Endothelial cell of coronary artery (primary cell): ENCODE measurements around the gene CT45A6. TPM values are rescaled to one million over a fixed set of nuclear protein-coding genes. Genes with fewer than 3 reads are reported as not detected.

Experiments
- total RNA-seq: library from RNA; depleted of rRNA; stranded (reverse); fragments of >200 nt; gene quantifications from 2 replicates; pipeline ENCODE4 v1.2.3, GENCODE V29; 2014

The CT45A6 gene, protein sequence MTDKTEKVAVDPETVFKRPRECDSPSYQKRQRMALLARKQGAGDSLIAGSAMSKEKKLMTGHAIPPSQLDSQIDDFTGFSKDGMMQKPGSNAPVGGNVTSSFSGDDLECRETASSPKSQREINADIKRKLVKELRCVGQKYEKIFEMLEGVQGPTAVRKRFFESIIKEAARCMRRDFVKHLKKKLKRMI
- total RNA-seq, result not detected in 2 replicates

DNA sequence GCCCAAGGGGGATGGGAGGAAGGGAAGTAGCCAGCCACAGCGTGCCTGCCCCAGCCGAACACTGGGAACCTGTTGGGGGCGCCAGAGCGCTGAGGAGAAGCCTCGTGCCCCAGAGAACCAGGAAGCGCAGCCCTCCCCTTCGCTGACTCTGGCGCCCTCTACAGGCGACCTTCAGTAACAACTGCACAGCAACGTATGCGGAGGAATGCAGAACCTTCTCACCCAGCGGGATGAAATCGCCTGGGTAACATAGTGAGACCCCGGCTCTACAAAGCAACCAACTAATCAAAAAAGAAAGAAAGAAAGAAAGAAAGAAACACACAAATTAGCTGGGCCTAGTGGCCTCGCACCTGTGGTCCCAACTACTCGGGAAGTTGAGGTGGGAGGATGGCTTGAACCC is at the start of gene CT45A6:
CT45A6 (minus strand) TSS at position 101 of the 400 bp plus-strand sequence. CDS start 3,794 bp downstream, outside the sequence.

DNA sequence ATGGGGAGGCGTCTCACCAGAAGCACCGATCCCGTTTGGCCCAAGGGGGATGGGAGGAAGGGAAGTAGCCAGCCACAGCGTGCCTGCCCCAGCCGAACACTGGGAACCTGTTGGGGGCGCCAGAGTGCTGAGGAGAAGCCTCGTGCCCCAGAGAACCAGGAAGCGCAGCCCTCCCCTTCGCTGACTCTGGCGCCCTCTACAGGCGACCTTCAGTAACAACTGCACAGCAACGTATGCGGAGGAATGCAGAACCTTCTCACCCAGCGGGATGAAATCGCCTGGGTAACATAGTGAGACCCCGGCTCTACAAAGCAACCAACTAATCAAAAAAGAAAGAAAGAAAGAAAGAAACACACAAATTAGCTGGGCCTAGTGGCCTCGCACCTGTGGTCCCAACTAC is 34.6 kb upstream of the CT45A6 start, which contains the start of gene CT45A7:
CT45A7 (minus strand) TSS at position 101 of the 400 bp plus-strand sequence. CDS start 3,747 bp downstream, outside the sequence.

DNA sequence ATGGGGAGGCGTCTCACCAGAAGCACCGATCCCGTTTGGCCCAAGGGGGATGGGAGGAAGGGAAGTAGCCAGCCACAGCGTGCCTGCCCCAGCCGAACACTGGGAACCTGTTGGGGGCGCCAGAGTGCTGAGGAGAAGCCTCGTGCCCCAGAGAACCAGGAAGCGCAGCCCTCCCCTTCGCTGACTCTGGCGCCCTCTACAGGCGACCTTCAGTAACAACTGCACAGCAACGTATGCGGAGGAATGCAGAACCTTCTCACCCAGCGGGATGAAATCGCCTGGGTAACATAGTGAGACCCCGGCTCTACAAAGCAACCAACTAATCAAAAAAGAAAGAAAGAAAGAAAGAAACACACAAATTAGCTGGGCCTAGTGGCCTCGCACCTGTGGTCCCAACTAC is 17.3 kb upstream of the CT45A6 start, which contains the start of gene CT45A2:
CT45A2 (minus strand) TSS at position 101 of the 400 bp plus-strand sequence. CDS start 3,747 bp downstream, outside the sequence.

DNA sequence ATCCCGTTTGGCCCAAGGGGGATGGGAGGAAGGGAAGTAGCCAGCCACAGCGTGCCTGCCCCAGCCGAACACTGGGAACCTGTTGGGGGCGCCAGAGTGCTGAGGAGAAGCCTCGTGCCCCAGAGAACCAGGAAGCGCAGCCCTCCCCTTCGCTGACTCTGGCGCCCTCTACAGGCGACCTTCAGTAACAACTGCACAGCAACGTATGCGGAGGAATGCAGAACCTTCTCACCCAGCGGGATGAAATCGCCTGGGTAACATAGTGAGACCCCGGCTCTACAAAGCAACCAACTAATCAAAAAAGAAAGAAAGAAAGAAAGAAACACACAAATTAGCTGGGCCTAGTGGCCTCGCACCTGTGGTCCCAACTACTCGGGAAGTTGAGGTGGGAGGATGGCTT is 17.2 kb downstream of the CT45A6 start, which contains the start of gene CT45A5:
CT45A5 (minus strand) TSS at position 101 of the 400 bp plus-strand sequence. CDS start 3,774 bp downstream, outside the sequence.

DNA sequence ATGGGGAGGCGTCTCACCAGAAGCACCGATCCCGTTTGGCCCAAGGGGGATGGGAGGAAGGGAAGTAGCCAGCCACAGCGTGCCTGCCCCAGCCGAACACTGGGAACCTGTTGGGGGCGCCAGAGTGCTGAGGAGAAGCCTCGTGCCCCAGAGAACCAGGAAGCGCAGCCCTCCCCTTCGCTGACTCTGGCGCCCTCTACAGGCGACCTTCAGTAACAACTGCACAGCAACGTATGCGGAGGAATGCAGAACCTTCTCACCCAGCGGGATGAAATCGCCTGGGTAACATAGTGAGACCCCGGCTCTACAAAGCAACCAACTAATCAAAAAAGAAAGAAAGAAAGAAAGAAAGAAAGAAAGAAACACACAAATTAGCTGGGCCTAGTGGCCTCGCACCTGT is 34.5 kb downstream of the CT45A6 start, which contains the start of gene CT45A3:
CT45A3 (minus strand) TSS at position 101 of the 400 bp plus-strand sequence. CDS start 3,747 bp downstream, outside the sequence.

Other genes with a start within 250 kb of the CT45A6 start
- not detected in 2 replicates for gene CT45A1, start 89.1 kb downstream of the CT45A6 start, total RNA-seq
- not detected in 2 replicates for gene CT45A3, start 34.6 kb downstream of the CT45A6 start, total RNA-seq
- not detected in 2 replicates for gene CT45A5, start 17.3 kb downstream of the CT45A6 start, total RNA-seq
- not detected in 2 replicates for gene CT45A2, start 17.2 kb upstream of the CT45A6 start, total RNA-seq
- gene CT45A7, start 34.5 kb upstream of the CT45A6 start, total RNA-seq, result not detected in 2 replicates
- gene CT45A8, start 51.8 kb upstream of the CT45A6 start, total RNA-seq, result not detected in 2 replicates
- not detected in 2 replicates for gene CT45A9, start 69.0 kb upstream of the CT45A6 start, total RNA-seq
- gene CT45A10, start 90.7 kb upstream of the CT45A6 start, total RNA-seq, result not detected in 2 replicates
- not detected in 2 replicates for gene SAGE1, start 90.9 kb upstream of the CT45A6 start, total RNA-seq
- gene MMGT1, start 171.2 kb upstream of the CT45A6 start, total RNA-seq, result 5.8 and 8.1 TPM in 2 replicates
- gene SLC9A6, start 182.6 kb upstream of the CT45A6 start, total RNA-seq, result 12.7 and 14.8 TPM in 2 replicates